A549 (cell line): ENCODE measurements around the gene SLC27A2. TPM values are rescaled to one million over a fixed set of nuclear protein-coding genes. Genes with fewer than 3 reads are reported as not detected.

Source experiments
- ATAC-seq, 2 experiments: fragments of 200-7000 bp in 1 of 2; fragments of >200 bp in 1 of 2; cut with Nextera tagmentation in 1 of 2; cut with Tn5 transposase in 1 of 2; 3 replicates each; pipeline versions ENCODE4 v1.8.0 to v1.9.1; 2018 to 2020; ENCODE audit warnings: mild to moderate bottlenecking in 1 of 2, moderate library complexity in 1 of 2
- CTCF ChIA-PET: fragments of 300-600 bp; sonication (Branson Sonifier 250); formaldehyde crosslinking; extraction: SDS; loops from one replicate; lab custom pipeline; 2021; ENCODE audit warnings: antibody characterized with exemption, inconsistent platforms; lab: Yijun Ruan, JAX
- POLR2A ChIA-PET: fragments of 350-600 bp; formaldehyde crosslinking; extraction: SDS; loops from one replicate; lab custom pipeline; 2021; ENCODE audit warnings: antibody characterized with exemption, inconsistent platforms; lab: Yijun Ruan, JAX
- DNase-seq, 2 experiments: peaks; one replicate each; pipeline versions ENCODE4 v3.0.0 to v3.0.0-alpha.2; 2011 to 2016; ENCODE audit warnings: low read depth in 1 of 2, low spot score in 1 of 2
- FAIRE-seq: peaks from 2 replicates; lab custom pipeline; 2011; peaks lifted over from hg19 to GRCh38; lab: Jason Lieb, UNC
- H3K27ac ChIP-seq, 2 experiments: fragments of >200 bp; sonication (Bioruptor Twin); formaldehyde crosslinking; 3 replicates each; pipeline ENCODE4 v1.5.1; 2016 to 2017
- H3K4me1 ChIP-seq: fragments of >200 bp; sonication (Bioruptor Twin); formaldehyde crosslinking; 3 replicates; pipeline ENCODE4 v1.6.1; 2016
- H3K4me2 ChIP-seq: fragments of >200 bp; sonication (Bioruptor Twin); formaldehyde crosslinking; 3 replicates; pipeline ENCODE4 v1.6.1; 2016
- H3K4me3 ChIP-seq: fragments of >200 bp; sonication (Bioruptor Twin); formaldehyde crosslinking; 3 replicates; pipeline ENCODE4 v1.5.1; 2016
- H3K9me3 ChIP-seq: fragments of >200 bp; sonication (Bioruptor Twin); formaldehyde crosslinking; 3 replicates; pipeline ENCODE4 v1.6.1; 2016
- BCL3 ChIP-seq: fragments of >200 bp; sonication (Bioruptor Twin); formaldehyde crosslinking; IDR thresholded peaks from 3 replicates; pipeline ENCODE4 v1.6.1; 2016
- CHD2 ChIP-seq: fragments of 150-350 bp; IDR thresholded peaks from 2 replicates; pipeline ENCODE4 v1.6.1; 2014; ENCODE audit warnings: low read length; ENCODE audit not compliant: partially characterized antibody
- CHD4 ChIP-seq: fragments of 200-600 bp; sonication (generic); IDR thresholded peaks from 2 replicates; pipeline ENCODE4 v1.6.1; 2016; ENCODE audit warnings: antibody characterized with exemption, mild to moderate bottlenecking, borderline replicate concordance
- E2F6 ChIP-seq: IDR thresholded peaks from 2 replicates; pipeline ENCODE4 v1.6.1; 2012; ENCODE audit warnings: low read depth, borderline replicate concordance
- ELK1 ChIP-seq: fragments of 150-350 bp; IDR thresholded peaks from 2 replicates; pipeline ENCODE4 v1.6.1; 2014; ENCODE audit warnings: low read depth, mild to moderate bottlenecking, low read length
- EP300 ChIP-seq, 2 experiments: fragments of >200 bp; sonication (Bioruptor Twin); formaldehyde crosslinking; IDR thresholded peaks; 2 replicates in 1 of 2; 3 replicates in 1 of 2; pipeline ENCODE4 v1.6.1; 2016 to 2017
- ESRRA ChIP-seq: fragments of 150-350 bp; IDR thresholded peaks from 2 replicates; pipeline ENCODE4 v1.6.1; 2014; ENCODE audit warnings: mild to moderate bottlenecking, low read length, borderline replicate concordance
- FOSB ChIP-seq: fragments of 250-450 bp; sonication (Bioruptor Pico); IDR thresholded peaks from 2 replicates; pipeline ENCODE4 v1.5.0; 2020; ENCODE audit warnings: mild to moderate bottlenecking, moderate library complexity
- FOSL2 ChIP-seq, 2 experiments: fragments of 450-650 bp in 1 of 2; fragments of >200 bp in 1 of 2; sonication (Bioruptor Twin) in 1 of 2; formaldehyde crosslinking; IDR thresholded peaks; 2 replicates each; pipeline versions ENCODE4 v1.5.0 to v1.6.1; 2016 to 2020; ENCODE audit warnings: mild to moderate bottlenecking in 1 of 2, moderate library complexity in 1 of 2
- HES2 ChIP-seq: fragments of >200 bp; sonication (Bioruptor Twin); formaldehyde crosslinking; IDR thresholded peaks from 2 replicates; pipeline ENCODE4 v1.6.1; 2016
- HMGXB4 ChIP-seq: fragments of 250-450 bp; sonication (Bioruptor Pico); IDR thresholded peaks from 2 replicates; pipeline ENCODE4 v1.5.0; 2021; ENCODE audit warnings: mild to moderate bottlenecking, moderate library complexity, borderline replicate concordance
- HOXB5 ChIP-seq: fragments of 250-450 bp; sonication (Bioruptor Pico); IDR thresholded peaks from 2 replicates; pipeline ENCODE4 v1.5.0; 2020; ENCODE audit warnings: mild to moderate bottlenecking, moderate library complexity
- JUN ChIP-seq, 2 experiments: fragments of >200 bp; sonication (Bioruptor Twin); formaldehyde crosslinking; IDR thresholded peaks; 2 replicates in 1 of 2; 3 replicates in 1 of 2; pipeline ENCODE4 v1.6.1; 2016 to 2017
- JUNB ChIP-seq: fragments of >200 bp; sonication (Bioruptor Twin); formaldehyde crosslinking; IDR thresholded peaks from 2 replicates; pipeline ENCODE4 v1.6.1; 2016
- KDM5A ChIP-seq: fragments of 200-600 bp; sonication (generic); IDR thresholded peaks from 2 replicates; pipeline ENCODE4 v1.6.1; 2016; ENCODE audit warnings: antibody characterized with exemption, mild to moderate bottlenecking
- MAX ChIP-seq: IDR thresholded peaks from 2 replicates; pipeline ENCODE4 v1.6.1; 2012
- MYC ChIP-seq: IDR thresholded peaks from 2 replicates; pipeline ENCODE4 v1.6.1; 2012; ENCODE audit warnings: mild to moderate bottlenecking, inconsistent platforms, low read length, improper control_type of control experiment, borderline replicate concordance
- NR3C1 ChIP-seq: fragments of >200 bp; sonication (Bioruptor Twin); formaldehyde crosslinking; IDR thresholded peaks from 3 replicates; pipeline ENCODE4 v1.6.1; 2017
- PBX3 ChIP-seq: IDR thresholded peaks from 2 replicates; pipeline ENCODE4 v1.6.1; 2012
- POLR2A ChIP-seq: IDR thresholded peaks from 2 replicates; pipeline ENCODE4 v1.6.1; 2012; ENCODE audit warnings: mild to moderate bottlenecking, low read length
- POLR2AphosphoS2 ChIP-seq: conservative IDR thresholded peaks from 2 replicates; pipeline ENCODE4 v1.6.1; 2012; ENCODE audit warnings: low read length, improper control_type of control experiment, inconsistent platforms
- RARB ChIP-seq: fragments of 250-450 bp; sonication (Bioruptor Pico); IDR thresholded peaks from 2 replicates; pipeline ENCODE4 v1.8.0; 2021; ENCODE audit warnings: mild to moderate bottlenecking, moderate library complexity
- SMC3 ChIP-seq: fragments of >200 bp; sonication (Bioruptor Twin); formaldehyde crosslinking; IDR thresholded peaks from 3 replicates; pipeline ENCODE4 v1.6.1; 2018; ENCODE audit warnings: inconsistent platforms
- TFCP2L1 ChIP-seq: fragments of 250-450 bp; sonication (Bioruptor Pico); IDR thresholded peaks from 2 replicates; pipeline ENCODE4 v1.5.0; 2021; ENCODE audit warnings: mild to moderate bottlenecking
- USF2 ChIP-seq: fragments of 450-650 bp; IDR thresholded peaks from 2 replicates; pipeline ENCODE4 v1.6.1; 2014; ENCODE audit warnings: antibody characterized with exemption
- ZSCAN20 ChIP-seq: fragments of 250-450 bp; sonication (Bioruptor Pico); IDR thresholded peaks from 2 replicates; pipeline ENCODE4 v1.8.0; 2022; ENCODE audit warnings: mild to moderate bottlenecking, moderate library complexity
- WGBS: methylation state at CpG from one replicate; pipeline ENCODE4 v1.1.6; 2017; ENCODE audit errors: missing lambda C conversion rate; 5-methylcytosine and 5-hydroxymethylcytosine counted together
- polyA plus RNA-seq, 4 experiments: library from polyadenylated mRNA; depleted of rRNA in 3 of 4; stranded (reverse); fragments of >200 nt; fragmentation: RNase III in 1 of 4; extraction: RNeasy Plus Mini Kit Qiagen cat#74134 plus additional on column Dnase treatment in 1 of 4; gene quantifications; 2 replicates in 3 of 4; 3 replicates in 1 of 4; pipeline ENCODE4 v1.2.3, GENCODE V29; 2011 to 2017

The SLC27A2 gene
- polyA plus RNA-seq, 2 of the 4 experiments (the other 2 are of a cell fraction): 36.0 to 44.1 TPM

GRCh38 chr15:50192926-50193620, 11.1 kb downstream of the SLC27A2 start:
- POLR2A ChIA-PET: no interaction called here
- no peak overlapping the region for H3K4me3 ChIP-seq
- TF ChIP-seq FOSL2 (IDR thresholded peaks at IDR 0.05) (no peak), FOSL2 (CRISPR knock-in tag; IDR thresholded peaks at IDR 0.05) (no peak), KDM5A (no peak), BCL3 (no peak), MAX (no peak), POLR2AphosphoS2 (no peak), ESRRA (no peak), EP300 (IDR thresholded peaks at IDR 0.05) (no peak), PBX3 (no peak), RARB (no peak), JUN (IDR thresholded peaks at IDR 0.05) (no peak), CHD4 (no peak), HES2 (no peak), HMGXB4 (CRISPR knock-in tag) (no peak), ZSCAN20 (CRISPR knock-in tag) (no peak), TFCP2L1 (CRISPR knock-in tag) (no peak)
- H3K27ac ChIP-seq: no peak overlapping the region
- peaks cover 18% of the 10 kb centered on the region for H3K4me1 ChIP-seq
- CTCF ChIA-PET: interaction anchor here (0.7 to 5.2 kb wide), 4 partner anchors 11 to 350 kb away, joined by 3 to 39 read pairs (median 4); partner anchors contain the start of gene SLC27A2
- DNase-seq (no peak), FAIRE-seq (no peak), ATAC-seq (no peak)
- no peak overlapping the region for H3K4me2 ChIP-seq
- H3K9me3 ChIP-seq: no peaks in the 10 kb centered on the region
- 81% methylated on average over 6 of the region's 6 CpGs for WGBS

GRCh38 chr15:50202003-50202402, 20.0 kb downstream of the SLC27A2 start:
- no peaks in the 10 kb centered on the region for H3K4me1 ChIP-seq
- no peak overlapping the region for H3K27ac ChIP-seq
- H3K9me3 ChIP-seq: no peaks in the 10 kb centered on the region
- ATAC-seq (no peak), FAIRE-seq (no peak), DNase-seq (no peak)
- H3K4me2 ChIP-seq: no peak overlapping the region
- ChIA-PET CTCF (interaction anchor here (1.0 to 1.2 kb wide), 2 partner anchors 21 to 54 kb away, joined by 3 to 4 read pairs; no protein-coding TSS in a partner anchor), POLR2A (no interaction called here)
- no peak overlapping the region for H3K4me3 ChIP-seq
- TF ChIP-seq ELK1: no peak
- no peak for TF ChIP-seq POLR2A
- no peak for TF ChIP-seq E2F6
- no peak for TF ChIP-seq HMGXB4 (CRISPR knock-in tag)
- no peak for TF ChIP-seq HOXB5
- TF ChIP-seq MYC: no peak
- TF ChIP-seq FOSB (CRISPR knock-in tag): no peak
- no peak for TF ChIP-seq SMC3
- no peak for TF ChIP-seq CHD2
- TF ChIP-seq JUNB: no peak
- TF ChIP-seq USF2: no peak
- TF ChIP-seq NR3C1: no peak
